ENCODE results near the gene CSRNP3. TPM values are rescaled to one million over a fixed set of nuclear protein-coding genes. Genes with fewer than 3 reads are reported as not detected.
A peak's percentile ranks its signal among the peaks of the same experiment; 100 is the strongest.

CSRNP3 gene
- total and polyA plus RNA-seq, 8 donors, result under 0.01 to 9.9 (median 0.58) TPM; not detected in 1

GRCh38 chr2:165558832-165559231 is 89.3 kb downstream of the CSRNP3 start:
- 72 to 87% (median 82%) methylated on average over 2 of the region's 2 CpGs for WGBS, 5 donors
- Histone ChIP-seq H3K9me3 (no peaks in the 10 kb centered on the region), H3K4me1 (no peaks in the 10 kb centered on the region), H3K27me3 (no peaks in the 10 kb centered on the region), H3K4me3 (no peak overlapping the region), H3K27ac (no peak overlapping the region), H3K36me3 (no peaks in the 10 kb centered on the region)
- no peak for DNase-seq
- intact Hi-C loops (cut with DNase I; ENCODE audit: low total_unique reads), result no loop called here
- TF ChIP-seq EP300 (IDR thresholded peaks at IDR 0.05) (no peak), CTCF (IDR thresholded peaks at IDR 0.05) (no peak), POLR2A (IDR thresholded peaks at IDR 0.05) (no peak), POLR2AphosphoS5 (IDR thresholded peaks at IDR 0.05) (no peak)

GRCh38 chr2:165560377-165560988 is 91.0 kb downstream of the CSRNP3 start:
- Histone ChIP-seq H3K27ac (no peak overlapping the region), H3K4me3 (no peak overlapping the region), H3K9me3 (no peaks in the 10 kb centered on the region), H3K36me3 (no peaks in the 10 kb centered on the region), H3K4me1 (no peaks in the 10 kb centered on the region), H3K27me3 (no peaks in the 10 kb centered on the region)
- WGBS, 5 donors, result 60 to 80% (median 69%) methylated on average over 4 of the region's 4 CpGs
- TF ChIP-seq CTCF (IDR thresholded peaks at IDR 0.05) (no peak), POLR2AphosphoS5 (IDR thresholded peaks at IDR 0.05) (no peak), POLR2A (IDR thresholded peaks at IDR 0.05) (no peak), EP300 (IDR thresholded peaks at IDR 0.05) (no peak)
- DNase-seq, result no peak
- intact Hi-C loops (cut with DNase I; ENCODE audit: low total_unique reads), result no loop called here

GRCh38 chr2:165561516-165561915 is 92.0 kb downstream of the CSRNP3 start:
- Histone ChIP-seq H3K4me1 (no peaks in the 10 kb centered on the region), H3K27ac (no peak overlapping the region), H3K9me3 (no peaks in the 10 kb centered on the region), H3K36me3 (no peaks in the 10 kb centered on the region), H3K27me3 (no peaks in the 10 kb centered on the region), H3K4me3 (no peak overlapping the region)
- TF ChIP-seq POLR2A (IDR thresholded peaks at IDR 0.05) (no peak), POLR2AphosphoS5 (IDR thresholded peaks at IDR 0.05) (no peak), EP300 (IDR thresholded peaks at IDR 0.05) (no peak), CTCF (IDR thresholded peaks at IDR 0.05) (no peak)
- no peak for DNase-seq
- WGBS, 5 donors, result 62 to 73% (median 63%) methylated on average over 1 of the region's 1 CpG
- intact Hi-C loops (cut with DNase I; ENCODE audit: low total_unique reads), result no loop called here

- no peaks in the 10 kb centered on the region for H3K36me3 ChIP-seq
- H3K4me3 ChIP-seq, result no peak overlapping the region
- H3K9me3 ChIP-seq, result no peaks in the 10 kb centered on the region
- peak overlapping the region in 1 of 5 donors; percentile 0 for H3K27ac ChIP-seq
- no peaks in the 10 kb centered on the region for H3K4me1 ChIP-seq
- TF ChIP-seq CTCF (IDR thresholded peaks at IDR 0.05) (no peak), POLR2AphosphoS5 (IDR thresholded peaks at IDR 0.05) (no peak), EP300 (IDR thresholded peaks at IDR 0.05) (no peak), POLR2A (IDR thresholded peaks at IDR 0.05) (no peak)
- H3K27me3 ChIP-seq, result no peaks in the 10 kb centered on the region
- peak in 1 of 2 donors; percentile 27 for DNase-seq
- intact Hi-C loops (cut with DNase I; ENCODE audit: low total_unique reads), result no loop called here
Measured at GRCh38 chr2:165562233-165562632, 92.7 kb downstream of the CSRNP3 start.

Measured in stomach (tissue), 9 donors.